HG02938 (cell line): Measurements from ENCODE around the gene TMEM138.

ENCODE experiments used
- ATAC-seq: cut with Tn5 transposase; IDR thresholded peaks from one replicate; pipeline ENCODE4 v1.9.1; 2021; ENCODE audit warnings: mild to moderate bottlenecking, moderate library complexity; ENCODE audit not compliant: unreplicated experiment

TMEM138 gene

DNA sequence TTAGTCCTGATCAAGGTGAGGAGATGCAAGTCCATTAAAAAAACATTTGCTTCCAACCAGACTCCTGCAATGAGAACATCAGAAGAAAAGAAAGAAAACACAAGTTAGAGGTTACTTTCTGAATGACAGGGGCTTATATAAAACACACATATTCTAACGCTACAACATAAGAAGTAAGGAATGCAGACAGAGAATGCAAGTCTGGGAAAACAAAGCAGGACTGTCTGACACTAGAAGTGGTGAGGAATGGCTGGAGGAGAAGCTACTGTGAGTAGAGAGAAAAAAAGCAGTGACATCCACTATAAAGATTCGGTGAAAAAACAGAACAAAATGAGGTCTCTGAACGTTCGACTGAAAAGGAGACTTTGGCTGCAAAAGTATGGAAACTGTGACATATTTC, 42.5 kb downstream of the TMEM138 start:
- ATAC-seq: no peak

DNA sequence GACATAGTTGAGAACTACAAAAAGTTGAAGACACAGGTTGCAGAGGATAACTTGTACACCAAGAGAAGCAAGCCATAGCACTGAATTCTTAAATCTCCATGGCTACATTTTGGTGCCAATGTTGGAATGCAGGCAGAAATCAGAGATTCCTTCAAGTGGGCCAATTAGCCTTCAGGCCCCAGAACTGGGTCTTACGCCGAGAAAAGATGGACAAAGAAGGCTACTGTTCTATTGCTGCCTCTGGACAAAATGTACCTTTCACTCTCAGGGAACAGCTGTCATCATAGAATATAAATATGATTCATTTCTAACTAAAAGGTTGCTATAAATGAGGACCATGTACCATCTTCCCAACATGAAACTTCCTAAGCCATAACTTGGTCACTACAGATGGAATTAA, 43.9 kb downstream of the TMEM138 start:
- ATAC-seq: no peak

- ATAC-seq: no peak
Observed at GRCh38 chr11:61406991-61407728, 45.0 kb downstream of the TMEM138 start.

GRCh38 chr11:61411589-61411988, 49.4 kb downstream of the TMEM138 start:
- ATAC-seq: no peak

GRCh38 chr11:61413496-61413895, 51.3 kb downstream of the TMEM138 start:
- no peak for ATAC-seq

DNA sequence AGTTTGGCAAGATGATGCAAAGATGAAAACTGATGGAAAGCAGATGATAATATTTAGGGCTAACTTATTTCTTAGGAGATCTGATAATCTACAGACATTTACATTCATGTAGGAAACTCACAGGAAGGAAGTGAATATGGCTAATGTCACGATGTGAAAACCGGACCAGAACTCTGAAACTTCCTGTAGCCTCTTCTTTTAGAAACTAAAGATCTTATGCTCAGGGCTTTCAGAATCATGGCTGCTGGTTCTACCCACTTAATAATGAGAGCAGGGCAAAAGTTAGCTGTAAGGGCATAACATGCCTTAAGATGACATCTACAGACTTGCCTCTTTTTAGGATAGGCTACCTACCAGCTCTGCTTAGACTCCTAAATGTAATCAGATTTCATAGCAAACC, 52.4 kb downstream of the TMEM138 start:
- no peak for ATAC-seq

DNA sequence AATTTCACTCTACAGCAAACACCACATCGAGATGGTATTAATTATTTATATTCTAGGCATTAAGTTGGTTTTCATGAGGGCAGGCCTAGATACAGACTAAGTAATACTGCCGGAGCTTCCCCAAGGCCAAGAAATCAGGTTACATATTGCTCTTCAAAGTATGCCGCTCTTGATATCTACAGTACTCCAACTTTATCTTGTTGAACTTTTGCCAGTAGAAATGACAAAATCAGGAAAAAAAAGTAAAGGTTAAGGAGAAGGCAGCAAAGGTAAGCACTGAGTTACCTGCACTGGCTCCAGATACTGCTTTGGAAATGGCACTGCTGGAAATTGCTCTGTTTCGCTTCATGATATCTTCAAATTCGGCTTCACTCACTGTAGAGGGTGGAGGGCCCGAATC, 53.2 kb downstream of the TMEM138 start:
- ATAC-seq: no peak

DNA sequence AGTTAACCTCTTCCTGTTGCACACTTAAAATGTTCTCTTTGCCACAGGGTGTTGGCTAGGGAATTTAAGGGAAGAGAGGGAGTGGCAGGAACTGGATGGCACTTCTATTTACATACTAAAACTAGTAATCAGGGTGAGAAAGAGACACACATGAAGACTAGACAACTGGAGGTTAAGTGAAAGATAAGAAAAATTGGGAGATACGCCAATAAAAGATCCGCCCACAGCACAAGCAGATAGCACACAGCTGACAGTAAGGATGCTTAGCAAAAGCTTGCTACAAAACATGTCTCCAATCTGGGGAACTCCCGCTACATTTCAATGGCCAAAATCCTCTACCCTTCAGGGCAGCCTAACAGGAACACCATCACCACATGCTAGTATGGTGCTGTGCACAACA, 54.8 kb downstream of the TMEM138 start:
- ATAC-seq: no peak

GRCh38 chr11:61417670-61418069, 55.5 kb downstream of the TMEM138 start:
- no peak for ATAC-seq

DNA sequence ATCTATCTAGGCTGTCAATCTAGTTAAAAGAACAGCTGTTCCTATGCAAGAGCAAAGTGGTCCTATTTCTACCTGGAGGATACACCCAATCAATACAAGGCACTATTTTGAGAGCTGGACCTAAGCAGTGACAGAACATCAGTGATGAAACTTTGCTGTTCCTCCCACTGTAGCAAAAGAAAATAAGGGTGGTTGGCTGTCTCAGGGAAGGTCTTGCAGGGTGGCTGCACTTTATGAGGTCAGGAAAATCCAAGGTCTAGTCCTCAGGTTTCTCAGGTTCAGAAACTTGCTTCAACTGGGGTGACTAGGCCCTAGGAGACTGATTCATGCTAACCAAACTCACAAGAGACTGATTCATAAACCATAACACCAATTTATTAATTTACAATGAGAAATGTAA, 56.0 kb downstream of the TMEM138 start:
- no peak for ATAC-seq
